ENCODE measurements around the gene AGMAT. TPM values are rescaled to one million over a fixed set of nuclear protein-coding genes. Genes with fewer than 3 reads are reported as not detected.

Gene AGMAT
- total and polyA plus RNA-seq, 4 donors: 0.13 to 1.4 (median 0.15) TPM

DNA sequence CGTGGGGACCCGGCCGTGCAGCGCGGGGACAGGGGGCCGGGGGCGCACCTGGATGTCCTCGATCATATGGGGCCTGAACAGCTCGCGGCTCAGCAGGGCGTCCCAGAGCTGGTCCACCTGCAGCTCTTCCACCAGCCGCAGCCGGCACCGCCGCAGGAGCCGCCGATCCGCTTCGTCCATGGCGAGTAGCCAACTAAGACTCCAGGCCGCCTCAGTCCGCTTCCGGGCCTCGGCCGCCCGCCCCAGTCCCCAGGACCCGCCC lies 60.9 kb downstream of the AGMAT start, which contains the start of gene CASP9:
Gene CASP9, minus strand, starts transcription at position 195 of the 262 bp plus-strand sequence. Its CDS starts 15 bp downstream, at position 180.
- 0% methylated on average over 19 to 27 of the region's 27 CpGs for WGBS, 2 donors
- Histone ChIP-seq H3K9me3 (ENCODE audit: control insufficient read depth, low read length) (no peaks in the 10 kb centered on the region), H3K4me1 (ENCODE audit: control insufficient read depth in 1 of 2, insufficient read depth in 2 of 2, low read length in 2 of 2) (no peaks in the 10 kb centered on the region), H3K27me3 (ENCODE audit: control insufficient read depth in 1 of 2, insufficient read depth in 2 of 2, low read length in 1 of 2) (no peaks in the 10 kb centered on the region), H3K27ac (ENCODE audit: low read depth in 1 of 2, low read length in 2 of 2) (peak within 1 kb of the TSS in 1 of 2 donors; percentile 100), H3K4me3 (ENCODE audit: low read length in 2 of 2) (peak within 1 kb of the TSS; percentile 88 to 91), H3K36me3 (ENCODE audit: control insufficient read depth in 1 of 2, insufficient read depth in 2 of 2, low read length in 1 of 2) (no peaks in the 10 kb centered on the region)
- ATAC-seq (ENCODE audit: low FRiP score) (no peak), DNase-seq (no peak)
- intact Hi-C loops (cut with DNase I): loop anchor here (10.0 kb wide), 1 partner anchor 199 kb away; no protein-coding TSS in a partner anchor

DNA sequence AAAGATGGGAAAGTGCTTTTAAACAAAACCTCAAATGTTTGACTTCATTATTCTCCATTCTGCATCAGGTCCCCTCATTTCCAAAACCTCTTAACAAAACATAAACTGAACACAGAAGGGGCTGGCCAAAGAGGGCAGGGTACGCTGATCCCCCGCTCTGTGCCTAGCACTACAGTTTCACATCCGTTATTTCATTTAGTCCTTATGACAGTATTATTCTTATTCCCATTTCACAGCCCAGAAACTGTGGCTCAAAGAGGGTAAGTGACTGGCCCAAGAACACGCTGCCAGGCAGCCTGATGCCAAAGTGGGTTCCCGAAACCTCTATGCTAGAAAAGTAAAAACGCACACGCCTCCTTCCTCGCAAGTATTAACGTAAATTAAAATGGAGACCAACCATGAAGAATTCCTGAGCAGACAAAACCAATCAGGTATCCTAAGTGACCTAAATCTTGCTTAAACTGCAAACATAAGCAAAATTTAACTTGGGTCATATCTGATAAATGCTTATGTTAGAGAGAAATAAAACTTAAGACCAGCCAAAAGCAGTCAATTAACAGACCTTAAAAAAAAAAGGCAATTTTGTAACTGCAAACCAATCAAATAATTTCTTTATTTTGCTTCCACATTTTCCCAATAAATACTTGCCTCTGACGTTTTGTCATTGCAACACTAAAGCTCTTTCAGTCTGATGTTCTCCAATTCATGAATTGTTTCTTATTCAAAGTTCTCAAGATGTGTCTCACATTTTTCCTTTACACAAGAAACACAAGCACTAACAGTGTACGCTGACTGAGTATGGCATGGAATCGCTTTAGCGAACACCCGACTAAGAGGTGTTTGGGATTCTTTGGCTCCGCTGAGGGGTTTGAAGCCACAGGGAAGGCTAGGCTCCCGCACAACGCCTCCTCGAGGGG lies 61.5 kb downstream of the AGMAT start:
- no peaks in the 10 kb centered on the region for H3K9me3 ChIP-seq (ENCODE audit: control insufficient read depth, low read length)
- H3K4me3 ChIP-seq (ENCODE audit: low read length in 2 of 2): peak overlapping the region; percentile 88 to 91
- H3K36me3 ChIP-seq (ENCODE audit: control insufficient read depth in 1 of 2, insufficient read depth in 2 of 2, low read length in 1 of 2): no peaks in the 10 kb centered on the region
- 40 to 42% methylated on average over 18 of the region's 18 CpGs for WGBS, 2 donors
- intact Hi-C loops (cut with DNase I): loop anchor here (10.0 kb wide), 1 partner anchor 199 kb away; no protein-coding TSS in a partner anchor
- no peaks in the 10 kb centered on the region for H3K27me3 ChIP-seq (ENCODE audit: control insufficient read depth in 1 of 2, insufficient read depth in 2 of 2, low read length in 1 of 2)
- H3K27ac ChIP-seq (ENCODE audit: low read depth in 1 of 2, low read length in 2 of 2): peak overlapping the region in 1 of 2 donors; percentile 92
- DNase-seq: peak in 1 of 2 donors; percentile 37
- no peaks in the 10 kb centered on the region for H3K4me1 ChIP-seq (ENCODE audit: control insufficient read depth in 1 of 2, insufficient read depth in 2 of 2, low read length in 2 of 2)
- no peak for ATAC-seq (ENCODE audit: low FRiP score)

DNA sequence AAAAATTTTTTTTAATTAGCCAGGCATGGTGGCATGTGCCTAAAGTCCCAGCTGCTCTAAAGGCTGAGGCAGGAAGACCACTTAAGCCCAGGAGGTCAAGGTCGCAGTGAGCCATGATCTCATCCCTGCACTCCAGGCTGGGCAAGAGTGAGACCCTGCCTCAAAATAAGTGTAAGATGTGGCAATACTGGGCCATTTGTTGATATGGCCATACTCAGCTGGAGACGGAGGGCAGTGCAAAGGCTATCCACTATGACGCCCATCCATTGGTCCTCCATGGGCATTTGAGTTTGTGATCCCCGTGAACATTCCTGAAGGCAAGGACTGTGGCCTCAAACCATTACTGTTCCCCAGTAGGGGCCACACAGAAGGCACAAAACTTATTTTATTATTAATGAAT lies 62.3 kb downstream of the AGMAT start:
- no peaks in the 10 kb centered on the region for H3K9me3 ChIP-seq (ENCODE audit: control insufficient read depth, low read length)
- H3K4me1 ChIP-seq (ENCODE audit: control insufficient read depth in 1 of 2, insufficient read depth in 2 of 2, low read length in 2 of 2): no peaks in the 10 kb centered on the region
- no peak overlapping the region for H3K4me3 ChIP-seq (ENCODE audit: low read length in 2 of 2)
- H3K36me3 ChIP-seq (ENCODE audit: control insufficient read depth in 1 of 2, insufficient read depth in 2 of 2, low read length in 1 of 2): no peaks in the 10 kb centered on the region
- peak in 1 of 2 donors; percentile 28 for DNase-seq
- 98 to 100% methylated on average over 4 of the region's 4 CpGs for WGBS, 2 donors
- ATAC-seq (ENCODE audit: low FRiP score): no peak
- intact Hi-C loops (cut with DNase I): loop anchor here (10.0 kb wide), 1 partner anchor 198 kb away; no protein-coding TSS in a partner anchor
- no peaks in the 10 kb centered on the region for H3K27me3 ChIP-seq (ENCODE audit: control insufficient read depth in 1 of 2, insufficient read depth in 2 of 2, low read length in 1 of 2)
- no peak overlapping the region for H3K27ac ChIP-seq (ENCODE audit: low read depth in 1 of 2, low read length in 2 of 2)

Other genes with a start within 250 kb of the AGMAT start
- 10 to 100 TPM; 34.9 to 43.7 TPM for gene EFHD2, start 175.2 kb downstream of the AGMAT start, total RNA-seq
- gene EFHD2, start 175.2 kb downstream of the AGMAT start, polyA plus RNA-seq: 10 to 100 TPM; 17.9 to 36.8 TPM
- 1 to 10 TPM; 2.7 to 3.6 TPM for gene CTRC, start 146.6 kb downstream of the AGMAT start, total RNA-seq
- 1 to 10 TPM; 3.1 to 4.3 TPM for gene CTRC, start 146.6 kb downstream of the AGMAT start, polyA plus RNA-seq
- 1 to 10 TPM in 1 of 2 donors, not detected in 1; 1.3 TPM for gene CELA2A, start 128.3 kb downstream of the AGMAT start, total RNA-seq
- gene CELA2A, start 128.3 kb downstream of the AGMAT start, polyA plus RNA-seq: 1 to 10 TPM in 1 of 2 donors, under 1 TPM in 1; 0.63 to 1.8 TPM
- gene CELA2B, start 108.9 kb downstream of the AGMAT start, total RNA-seq: under 1 TPM; 0.45 to 0.57 TPM
- under 1 TPM in 1 of 2 donors, not detected in 1; 0.77 TPM for gene CELA2B, start 108.9 kb downstream of the AGMAT start, polyA plus RNA-seq
- gene CASP9, start 60.8 kb downstream of the AGMAT start, total RNA-seq: 1 to 10 TPM; 9.3 to 9.4 TPM
- gene CASP9, start 60.8 kb downstream of the AGMAT start, polyA plus RNA-seq: 10 to 100 TPM in 1 of 2 donors, 1 to 10 TPM in 1; 7.6 to 25.3 TPM
- gene DNAJC16, start 58.2 kb downstream of the AGMAT start, total RNA-seq: 10 to 100 TPM; 18.0 to 19.9 TPM
- 10 to 100 TPM in 1 of 2 donors, 1 to 10 TPM in 1; 3.9 to 11.3 TPM for gene DNAJC16, start 58.2 kb downstream of the AGMAT start, polyA plus RNA-seq
- gene DDI2, start 32.4 kb upstream of the AGMAT start, total RNA-seq: 10 to 100 TPM; 24.7 to 29.6 TPM
- 1 to 10 TPM; 4.7 to 5.4 TPM for gene DDI2, start 32.4 kb upstream of the AGMAT start, polyA plus RNA-seq
- gene PLEKHM2, start 99.3 kb upstream of the AGMAT start, total RNA-seq: 10 to 100 TPM; 81.4 to 81.7 TPM
- 10 to 100 TPM; 23.9 to 67.6 TPM for gene PLEKHM2, start 99.3 kb upstream of the AGMAT start, polyA plus RNA-seq
- gene SLC25A34, start 151.2 kb upstream of the AGMAT start, total RNA-seq: 1 to 10 TPM; 2.5 to 4.3 TPM
- gene SLC25A34, start 151.2 kb upstream of the AGMAT start, polyA plus RNA-seq: 1 to 10 TPM; 5.6 to 9.8 TPM
- not detected for gene TMEM82, start 157.4 kb upstream of the AGMAT start, total RNA-seq
- gene TMEM82, start 157.4 kb upstream of the AGMAT start, polyA plus RNA-seq: 1 to 10 TPM in 1 of 2 donors, not detected in 1; 5.8 TPM
- gene FBLIM1, start 173.7 kb upstream of the AGMAT start, total RNA-seq: 100 to 1,000 TPM; 418 to 507 TPM
- 100 to 1,000 TPM; 192 to 584 TPM for gene FBLIM1, start 173.7 kb upstream of the AGMAT start, polyA plus RNA-seq
- 1 to 10 TPM; 1.2 to 1.3 TPM for gene UQCRHL, start 222.6 kb upstream of the AGMAT start, total RNA-seq
- gene UQCRHL, start 222.6 kb upstream of the AGMAT start, polyA plus RNA-seq: 1 to 10 TPM; 1.3 to 4.6 TPM

Measured in aorta (tissue), 5 donors.